ENCODE data around the gene PRDM16. TPM values are rescaled to one million over a fixed set of nuclear protein-coding genes. Genes with fewer than 3 reads are reported as not detected.

Gene PRDM16
- total RNA-seq, 1 donor from 2014 or later, result 0.43 TPM

DNA sequence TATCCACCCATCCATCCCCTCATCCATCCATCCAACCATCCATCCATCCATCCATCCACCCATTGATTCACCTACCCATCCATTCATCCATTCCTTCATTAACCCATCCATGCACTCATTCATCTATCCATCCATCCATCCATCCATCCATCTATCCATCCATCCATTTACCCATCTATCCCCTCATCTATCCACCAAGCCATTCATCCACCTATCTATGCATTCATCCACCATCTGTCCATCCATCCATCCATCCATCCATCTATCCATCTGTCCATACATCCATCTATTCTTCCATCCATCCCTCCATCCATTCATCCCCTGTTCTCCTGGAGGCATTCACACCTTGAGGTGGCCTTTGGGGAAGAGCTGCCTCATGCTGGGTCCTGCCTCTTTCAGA, 107.0 kb downstream of the PRDM16 start:
- H3K79me2 ChIP-seq (ENCODE audit: insufficient read depth, low read length), result peaks cover 6% of the 10 kb centered on the region
- DNase-seq (ENCODE audit: low read depth) (no peak), FAIRE-seq (no peak)
- H3K4me1 ChIP-seq (ENCODE audit: insufficient read depth, low read length), result peaks cover 19% of the 10 kb centered on the region
- no peak overlapping the region for H3K4me3 Mint-ChIP-seq (ENCODE audit: unreplicated experiment)
- no peaks in the 10 kb centered on the region for H3K27me3 ChIP-seq (ENCODE audit: insufficient read depth, low read length)
- peaks cover 46% of the 10 kb centered on the region for H3K27me3 Mint-ChIP-seq (ENCODE audit: low read depth, unreplicated experiment)
- H4K20me1 ChIP-seq (ENCODE audit: insufficient read depth, low read length), result peaks cover 49% of the 10 kb centered on the region
- no peaks in the 10 kb centered on the region for H3K9me3 Mint-ChIP-seq (ENCODE audit: unreplicated experiment)
- H3K4me3 ChIP-seq (ENCODE audit: insufficient read depth, low read depth, low read length), result no peak overlapping the region
- peaks cover 4% of the 10 kb centered on the region for H3K9me3 ChIP-seq (ENCODE audit: insufficient read depth, low read depth, low read length)
- H3K27ac Mint-ChIP-seq (ENCODE audit: unreplicated experiment), result no peak overlapping the region
- TF ChIP-seq, protein P1, sequence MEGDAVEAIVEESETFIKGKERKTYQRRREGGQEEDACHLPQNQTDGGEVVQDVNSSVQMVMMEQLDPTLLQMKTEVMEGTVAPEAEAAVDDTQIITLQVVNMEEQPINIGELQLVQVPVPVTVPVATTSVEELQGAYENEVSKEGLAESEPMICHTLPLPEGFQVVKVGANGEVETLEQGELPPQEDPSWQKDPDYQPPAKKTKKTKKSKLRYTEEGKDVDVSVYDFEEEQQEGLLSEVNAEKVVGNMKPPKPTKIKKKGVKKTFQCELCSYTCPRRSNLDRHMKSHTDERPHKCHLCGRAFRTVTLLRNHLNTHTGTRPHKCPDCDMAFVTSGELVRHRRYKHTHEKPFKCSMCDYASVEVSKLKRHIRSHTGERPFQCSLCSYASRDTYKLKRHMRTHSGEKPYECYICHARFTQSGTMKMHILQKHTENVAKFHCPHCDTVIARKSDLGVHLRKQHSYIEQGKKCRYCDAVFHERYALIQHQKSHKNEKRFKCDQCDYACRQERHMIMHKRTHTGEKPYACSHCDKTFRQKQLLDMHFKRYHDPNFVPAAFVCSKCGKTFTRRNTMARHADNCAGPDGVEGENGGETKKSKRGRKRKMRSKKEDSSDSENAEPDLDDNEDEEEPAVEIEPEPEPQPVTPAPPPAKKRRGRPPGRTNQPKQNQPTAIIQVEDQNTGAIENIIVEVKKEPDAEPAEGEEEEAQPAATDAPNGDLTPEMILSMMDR (IDR thresholded peaks at IDR 0.05; ENCODE audit: insufficient read depth, low read depth, low read length), result no peak
- TF ChIP-seq EZH2 (IDR thresholded peaks at IDR 0.05; ENCODE audit: insufficient read depth, low read length), result no peak
- H2AFZ ChIP-seq (ENCODE audit: low read depth, low read length), result no peak overlapping the region
- no peak overlapping the region for H3K9ac ChIP-seq (ENCODE audit: low read length)
- H3K27ac ChIP-seq (ENCODE audit: low read depth, low read length), result no peak overlapping the region
- no peak overlapping the region for H3K4me2 ChIP-seq (ENCODE audit: low read length)
- no peaks in the 10 kb centered on the region for H3K36me3 ChIP-seq (ENCODE audit: insufficient read depth, low read length)
- H3K36me3 Mint-ChIP-seq (ENCODE audit: low read depth, unreplicated experiment), result no peaks in the 10 kb centered on the region
- H3K4me1 Mint-ChIP-seq (ENCODE audit: low read depth, unreplicated experiment), result no peaks in the 10 kb centered on the region

DNA sequence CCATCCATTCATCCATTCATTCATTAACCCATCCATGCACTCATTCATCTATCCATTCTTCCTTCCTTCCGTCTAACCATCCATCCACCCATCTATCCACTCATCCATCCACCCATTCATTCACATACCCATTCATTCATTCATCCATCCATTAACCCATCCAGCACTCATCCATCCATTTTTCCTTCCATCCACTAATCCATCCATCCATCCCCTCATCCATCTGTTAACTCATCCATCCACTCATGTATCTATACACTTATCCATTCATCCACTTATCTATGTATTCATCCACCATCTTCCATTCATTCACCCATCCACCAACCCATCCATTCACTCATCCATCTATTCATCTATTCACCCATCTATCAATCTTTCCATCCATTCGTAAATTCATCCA, 107.8 kb downstream of the PRDM16 start:
- Histone ChIP-seq H3K27me3 (ENCODE audit: insufficient read depth, low read length) (no peaks in the 10 kb centered on the region), H2AFZ (ENCODE audit: low read depth, low read length) (no peak overlapping the region), H3K9ac (ENCODE audit: low read length) (no peak overlapping the region), H3K4me3 (ENCODE audit: insufficient read depth, low read depth, low read length) (no peak overlapping the region), H3K4me2 (ENCODE audit: low read length) (no peak overlapping the region), H3K27ac (ENCODE audit: low read depth, low read length) (no peak overlapping the region), H3K36me3 (ENCODE audit: insufficient read depth, low read length) (no peaks in the 10 kb centered on the region), H3K79me2 (ENCODE audit: insufficient read depth, low read length) (peaks cover 6% of the 10 kb centered on the region), H3K9me3 (ENCODE audit: insufficient read depth, low read depth, low read length) (peaks cover 5% of the 10 kb centered on the region), H4K20me1 (ENCODE audit: insufficient read depth, low read length) (peaks cover 44% of the 10 kb centered on the region), H3K4me1 (ENCODE audit: insufficient read depth, low read length) (peaks cover 14% of the 10 kb centered on the region)
- H3K36me3 Mint-ChIP-seq (ENCODE audit: low read depth, unreplicated experiment), result no peaks in the 10 kb centered on the region
- no peaks in the 10 kb centered on the region for H3K9me3 Mint-ChIP-seq (ENCODE audit: unreplicated experiment)
- no peak for FAIRE-seq
- H3K4me3 Mint-ChIP-seq (ENCODE audit: unreplicated experiment), result no peak overlapping the region
- no peak for DNase-seq (ENCODE audit: low read depth)
- H3K27me3 Mint-ChIP-seq (ENCODE audit: low read depth, unreplicated experiment), result peaks cover 42% of the 10 kb centered on the region
- no peaks in the 10 kb centered on the region for H3K4me1 Mint-ChIP-seq (ENCODE audit: low read depth, unreplicated experiment)
- H3K27ac Mint-ChIP-seq (ENCODE audit: unreplicated experiment), result no peak overlapping the region
- TF ChIP-seq, protein P1 (IDR thresholded peaks at IDR 0.05; ENCODE audit: insufficient read depth, low read depth, low read length), result no peak
- no peak for TF ChIP-seq EZH2 (IDR thresholded peaks at IDR 0.05; ENCODE audit: insufficient read depth, low read length)

- Mint-ChIP-seq H3K9me3 (ENCODE audit: unreplicated experiment) (no peaks in the 10 kb centered on the region), H3K4me3 (ENCODE audit: unreplicated experiment) (no peak overlapping the region), H3K4me1 (ENCODE audit: low read depth, unreplicated experiment) (no peaks in the 10 kb centered on the region), H3K27ac (ENCODE audit: unreplicated experiment) (no peak overlapping the region), H3K36me3 (ENCODE audit: low read depth, unreplicated experiment) (no peaks in the 10 kb centered on the region), H3K27me3 (ENCODE audit: low read depth, unreplicated experiment) (peaks cover 30% of the 10 kb centered on the region)
- no peaks in the 10 kb centered on the region for H3K27me3 ChIP-seq (ENCODE audit: insufficient read depth, low read length)
- H4K20me1 ChIP-seq (ENCODE audit: insufficient read depth, low read length), result peaks cover 42% of the 10 kb centered on the region
- no peak overlapping the region for H2AFZ ChIP-seq (ENCODE audit: low read depth, low read length)
- H3K9ac ChIP-seq (ENCODE audit: low read length), result no peak overlapping the region
- peaks cover 5% of the 10 kb centered on the region for H3K9me3 ChIP-seq (ENCODE audit: insufficient read depth, low read depth, low read length)
- H3K4me3 ChIP-seq (ENCODE audit: insufficient read depth, low read depth, low read length), result no peak overlapping the region
- TF ChIP-seq, protein P1 (IDR thresholded peaks at IDR 0.05; ENCODE audit: insufficient read depth, low read depth, low read length), result no peak
- no peak for TF ChIP-seq EZH2 (IDR thresholded peaks at IDR 0.05; ENCODE audit: insufficient read depth, low read length)
- DNase-seq (ENCODE audit: low read depth), result no peak
- H3K79me2 ChIP-seq (ENCODE audit: insufficient read depth, low read length), result peaks cover 6% of the 10 kb centered on the region
- no peak overlapping the region for H3K4me2 ChIP-seq (ENCODE audit: low read length)
- no peaks in the 10 kb centered on the region for H3K36me3 ChIP-seq (ENCODE audit: insufficient read depth, low read length)
- FAIRE-seq, result no peak
- H3K4me1 ChIP-seq (ENCODE audit: insufficient read depth, low read length), result peaks cover 8% of the 10 kb centered on the region
- no peak overlapping the region for H3K27ac ChIP-seq (ENCODE audit: low read depth, low read length)
Observed at GRCh38 chr1:3178279-3178678, 109.3 kb downstream of the PRDM16 start.

Data from astrocyte (in vitro differentiated cells and primary cell).